Heart left ventricle (tissue), 13 donors: Measurements from ENCODE around the gene RNGTT.

Source experiments
- POLR2A ChIP-seq, 2 donors: fragments of 450-650 bp; IDR thresholded peaks; one replicate each; pipeline ENCODE4 v1.6.1; 2017; ENCODE audit warnings: antibody characterized with exemption in 2 of 2, mild to moderate bottlenecking in 2 of 2, moderate library complexity in 2 of 2
- TF ChIP-seq, protein P1 (sequence below), 12 donors: fragments of 200-600 bp; sonication (generic) in 4 of 12; IDR thresholded peaks; one replicate each; pipeline versions ENCODE4 v1.5.0 to v1.8.0; 2018 to 2022; ENCODE audit warnings: antibody characterized with exemption in 12 of 12, mild to moderate bottlenecking in 5 of 12
- donor health status: ischemic (EF 13 %, LVEDD 7.1; RV severe dilation, severe dysfunction).
- donor health status: DM: no; HTN: yes; CAD: no.
- donor health status: DM: no; HTN: no; CAD: no.
- donor health status: ischemic (EF 25% LVEDD 6.9; RV normal size, moderate dysfunction).
- donor health status: ischemic (EF 25% LVEDD 5.7; RV mildly dilated, moderate dysfunction).
- donor health status: ischemic (EF 35%, LVEDD 5.7; RV mildly dilated, moderate dysfunction).
- donor health status: nonischemic (EF 11% LVEDD 7.7; RV severe dilation, severe dysfunction).
- donor health status: DM: yes; HTN: yes; CAD: no.
- donor health status: PGD.
- donor health status: ischemic (EF 29% LVEDD 5.4; RV normal size, mild dysfunction).
- donor health status: nonischemic (EF 23%, LVEDD 6.1; RV moderate dilation, normal function).

DNA sequence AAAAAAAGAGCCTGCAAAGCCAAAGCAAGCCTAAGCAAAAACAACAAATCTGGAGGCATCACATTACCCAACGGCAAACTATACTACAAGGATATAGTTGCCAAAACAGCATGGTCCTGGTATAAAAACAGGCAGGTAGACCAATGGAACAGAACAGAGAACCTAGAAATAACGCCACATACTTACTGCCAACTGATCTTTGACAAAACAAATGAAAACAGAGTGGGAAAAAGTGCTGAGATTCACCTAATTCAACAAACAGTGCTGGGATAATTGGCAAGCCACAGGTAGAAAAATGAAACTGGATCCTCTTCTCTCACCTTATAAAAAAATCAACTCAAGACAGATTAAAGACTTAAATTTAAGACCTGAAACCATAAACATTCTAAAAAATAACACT, 291.8 kb downstream of the RNGTT start:
- TF ChIP-seq, protein P1, sequence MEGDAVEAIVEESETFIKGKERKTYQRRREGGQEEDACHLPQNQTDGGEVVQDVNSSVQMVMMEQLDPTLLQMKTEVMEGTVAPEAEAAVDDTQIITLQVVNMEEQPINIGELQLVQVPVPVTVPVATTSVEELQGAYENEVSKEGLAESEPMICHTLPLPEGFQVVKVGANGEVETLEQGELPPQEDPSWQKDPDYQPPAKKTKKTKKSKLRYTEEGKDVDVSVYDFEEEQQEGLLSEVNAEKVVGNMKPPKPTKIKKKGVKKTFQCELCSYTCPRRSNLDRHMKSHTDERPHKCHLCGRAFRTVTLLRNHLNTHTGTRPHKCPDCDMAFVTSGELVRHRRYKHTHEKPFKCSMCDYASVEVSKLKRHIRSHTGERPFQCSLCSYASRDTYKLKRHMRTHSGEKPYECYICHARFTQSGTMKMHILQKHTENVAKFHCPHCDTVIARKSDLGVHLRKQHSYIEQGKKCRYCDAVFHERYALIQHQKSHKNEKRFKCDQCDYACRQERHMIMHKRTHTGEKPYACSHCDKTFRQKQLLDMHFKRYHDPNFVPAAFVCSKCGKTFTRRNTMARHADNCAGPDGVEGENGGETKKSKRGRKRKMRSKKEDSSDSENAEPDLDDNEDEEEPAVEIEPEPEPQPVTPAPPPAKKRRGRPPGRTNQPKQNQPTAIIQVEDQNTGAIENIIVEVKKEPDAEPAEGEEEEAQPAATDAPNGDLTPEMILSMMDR (IDR thresholded peaks at IDR 0.05): no peak
- TF ChIP-seq POLR2A (IDR thresholded peaks at IDR 0.05): no peak
